ENCODE data around the gene OR1D5.
"Not testable (repeated sequence)": the region's sequence is repeated elsewhere in the genome, so short reads cannot be mapped to it uniquely, and the experiment has no call there.

- TF ChIP-seq CTCF (IDR thresholded peaks at IDR 0.05; ENCODE audit: low read length); EZH2 (IDR thresholded peaks at IDR 0.05; ENCODE audit: borderline replicate concordance, low read length): not testable (repeated sequence)
Measured at GRCh38 chr17:3065192-3065591, 1.8 kb upstream of the OR1D5 start.

All from OCI-LY1 (cell line).